ENCODE measurements around the gene SLC16A9. TPM values are rescaled to one million over a fixed set of nuclear protein-coding genes. Genes with fewer than 3 reads are reported as not detected.

SLC16A9 gene
- total RNA-seq, 1 donor from 2014 or later = 4.2 TPM

DNA sequence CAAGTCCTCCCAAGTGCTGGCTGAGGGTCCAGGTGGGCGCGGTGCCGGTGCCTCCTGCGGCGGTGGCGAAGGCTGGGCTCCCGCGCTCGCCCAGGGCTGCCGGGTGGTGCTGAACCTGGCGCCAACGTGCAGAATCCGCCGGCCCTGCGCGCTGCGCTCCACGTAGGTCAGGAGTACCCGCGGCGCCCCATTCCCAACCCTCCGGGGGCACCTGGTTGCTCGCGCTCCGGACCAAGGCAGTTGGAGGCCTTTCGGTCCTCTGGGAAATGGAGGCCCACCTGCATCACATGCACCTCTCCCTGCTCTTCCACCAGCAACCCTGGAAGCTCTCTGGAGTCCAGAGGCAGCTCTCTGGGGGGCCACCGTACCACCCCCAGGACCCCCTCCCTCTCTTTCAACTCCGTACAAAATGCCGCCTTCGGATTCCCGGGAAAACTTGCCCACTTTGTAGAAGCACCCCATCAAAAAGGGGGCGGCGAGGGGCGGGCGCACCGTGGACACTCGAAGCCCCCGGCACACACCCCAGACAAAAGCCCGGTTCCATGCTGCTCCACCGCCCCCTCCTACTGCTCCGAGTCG is 745 bp downstream of the SLC16A9 start:
- intact Hi-C loops (cut with micrococcal nuclease) = loop anchor here (1.0 kb wide), 2 partner anchors 83 to 198 kb away; no protein-coding TSS in a partner anchor
- H3K36me3 Mint-ChIP-seq (ENCODE audit: low read depth) = peaks cover 3% of the 10 kb centered on the region
- DNase-seq (ENCODE audit: low spot score) = no peak
- H3K4me3 Mint-ChIP-seq = peak overlapping the region; percentile 77
- peaks cover 10% of the 10 kb centered on the region for H3K4me1 Mint-ChIP-seq (ENCODE audit: low read depth)
- no peak overlapping the region for H3K27ac Mint-ChIP-seq
- H3K9me3 Mint-ChIP-seq = no peaks in the 10 kb centered on the region
- peaks cover 41% of the 10 kb centered on the region for H3K27me3 Mint-ChIP-seq (ENCODE audit: insufficient read depth)

DNA sequence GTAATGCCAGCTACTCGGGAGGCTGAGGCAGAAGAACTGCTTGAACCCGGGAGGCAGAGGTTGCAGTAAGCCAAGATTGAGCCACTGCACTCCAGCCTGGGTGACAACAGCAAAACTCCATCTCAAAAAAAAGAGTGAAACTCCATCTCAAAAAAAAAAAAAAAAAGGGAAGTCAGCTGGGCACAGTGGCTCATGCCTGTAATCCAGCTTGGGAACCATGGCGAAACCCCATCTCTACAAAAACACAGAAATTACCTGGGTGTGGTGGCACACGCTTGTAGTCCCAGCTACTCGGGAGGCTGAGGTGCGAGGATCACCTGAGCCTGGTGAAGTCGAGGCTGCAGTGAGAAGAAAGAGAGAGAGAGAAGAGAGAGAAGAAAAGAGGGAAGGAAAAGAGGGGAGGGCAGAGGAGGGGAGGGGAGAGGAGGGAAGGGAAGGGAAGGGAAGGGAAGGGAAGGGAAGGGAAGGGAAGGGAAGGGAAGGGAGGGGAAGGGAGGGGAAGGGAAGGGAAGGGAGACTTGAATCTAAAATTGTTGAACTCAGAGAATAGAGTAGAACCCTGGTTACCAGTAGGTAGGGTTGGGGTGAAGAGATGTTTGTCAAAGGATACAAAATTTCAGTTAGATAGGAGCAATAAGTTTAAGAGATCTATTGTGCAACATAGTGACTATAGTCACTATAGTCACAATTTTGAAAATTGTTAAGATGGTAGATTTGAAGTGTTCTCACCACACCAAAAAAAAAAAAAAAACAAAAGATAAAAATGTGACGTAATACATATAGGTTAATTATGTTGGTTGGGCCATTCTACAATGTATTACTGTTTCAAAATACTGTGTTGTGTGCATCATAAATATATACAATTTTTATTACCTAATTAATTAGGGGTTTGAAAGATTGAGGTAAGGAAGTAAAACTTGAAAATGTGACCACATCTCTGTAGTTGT is 2.5 kb downstream of the SLC16A9 start:
- Mint-ChIP-seq H3K4me1 (ENCODE audit: low read depth) (peaks cover 13% of the 10 kb centered on the region), H3K9me3 (no peaks in the 10 kb centered on the region), H3K27me3 (ENCODE audit: insufficient read depth) (peaks cover 24% of the 10 kb centered on the region), H3K36me3 (ENCODE audit: low read depth) (peaks cover 3% of the 10 kb centered on the region), H3K27ac (no peak overlapping the region), H3K4me3 (no peak overlapping the region)
- no peak for DNase-seq (ENCODE audit: low spot score)
- intact Hi-C loops (cut with micrococcal nuclease) = no loop called here

DNA sequence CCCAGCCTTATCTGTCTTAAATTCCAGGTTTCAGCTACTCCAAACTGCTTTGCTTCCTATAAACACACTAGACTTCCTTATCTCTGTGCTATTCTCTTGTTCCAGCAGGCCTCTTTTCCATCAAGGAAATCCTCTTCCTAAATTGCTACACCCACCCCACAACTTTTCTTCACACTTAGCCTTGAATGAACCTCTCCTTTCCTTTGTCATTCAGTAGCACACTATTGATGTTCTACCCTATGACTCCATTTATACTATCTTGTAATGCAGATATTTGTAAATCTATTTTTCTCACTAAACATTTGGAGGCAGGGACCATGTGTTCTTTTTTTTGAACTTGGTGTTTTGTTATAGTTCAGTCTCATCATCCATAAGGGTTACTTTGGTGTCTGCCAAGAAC is 3.7 kb downstream of the SLC16A9 start:
- Mint-ChIP-seq H3K4me3 (no peak overlapping the region), H3K9me3 (no peaks in the 10 kb centered on the region)

GRCh38 chr10:59704630-59705029 is 5.0 kb downstream of the SLC16A9 start:
- H3K27me3 Mint-ChIP-seq (ENCODE audit: insufficient read depth) = peaks cover 4% of the 10 kb centered on the region
- no peak overlapping the region for H3K4me3 Mint-ChIP-seq
- DNase-seq (ENCODE audit: low spot score) = no peak
- no peak overlapping the region for H3K27ac Mint-ChIP-seq
- H3K36me3 Mint-ChIP-seq (ENCODE audit: low read depth) = peaks cover 3% of the 10 kb centered on the region
- intact Hi-C loops (cut with micrococcal nuclease) = no loop called here
- H3K4me1 Mint-ChIP-seq (ENCODE audit: low read depth) = peaks cover 6% of the 10 kb centered on the region
- H3K9me3 Mint-ChIP-seq = no peaks in the 10 kb centered on the region

More for the DNA sequence above, 3.7 kb downstream of the SLC16A9 start:
- H3K36me3 Mint-ChIP-seq (ENCODE audit: low read depth) = peaks cover 3% of the 10 kb centered on the region
- no peak overlapping the region for H3K27ac Mint-ChIP-seq
- no peak for DNase-seq (ENCODE audit: low spot score)
- peaks cover 13% of the 10 kb centered on the region for H3K27me3 Mint-ChIP-seq (ENCODE audit: insufficient read depth)
- H3K4me1 Mint-ChIP-seq (ENCODE audit: low read depth) = peaks cover 15% of the 10 kb centered on the region
- intact Hi-C loops (cut with micrococcal nuclease) = no loop called here

- DNase-seq (ENCODE audit: low spot score) = no peak
- Mint-ChIP-seq H3K4me3 (no peak overlapping the region), H3K4me1 (ENCODE audit: low read depth) (peaks cover 6% of the 10 kb centered on the region), H3K27me3 (ENCODE audit: insufficient read depth) (no peaks in the 10 kb centered on the region), H3K27ac (no peak overlapping the region), H3K36me3 (ENCODE audit: low read depth) (peaks cover 3% of the 10 kb centered on the region), H3K9me3 (no peaks in the 10 kb centered on the region)
- intact Hi-C loops (cut with micrococcal nuclease) = no loop called here
Observed at GRCh38 chr10:59702347-59702746, 7.3 kb downstream of the SLC16A9 start.

DNA sequence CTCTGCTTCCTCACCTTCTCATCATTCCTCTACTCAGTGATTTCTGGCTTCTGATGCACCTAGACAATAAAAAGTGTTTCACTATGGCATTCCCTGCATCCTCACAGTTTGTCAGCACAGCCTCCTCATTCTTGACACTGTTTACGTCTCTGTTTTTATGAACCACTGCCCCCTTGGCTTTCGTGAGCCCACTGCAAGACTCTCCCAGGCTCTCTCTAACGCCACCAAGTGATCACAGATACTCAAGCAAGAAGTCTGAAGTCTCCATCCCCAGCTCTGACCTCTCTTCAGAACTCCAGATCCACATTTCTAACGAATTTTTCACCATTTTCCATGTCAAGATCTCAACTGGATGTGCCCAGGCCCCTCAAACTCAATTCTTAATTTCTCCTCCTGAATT is 8.9 kb downstream of the SLC16A9 start:
- H3K4me3 Mint-ChIP-seq = no peak overlapping the region
- H3K36me3 Mint-ChIP-seq (ENCODE audit: low read depth) = peaks cover 3% of the 10 kb centered on the region
- no peak overlapping the region for H3K27ac Mint-ChIP-seq
- intact Hi-C loops (cut with micrococcal nuclease) = no loop called here
- no peaks in the 10 kb centered on the region for H3K9me3 Mint-ChIP-seq
- no peak for DNase-seq (ENCODE audit: low spot score)
- no peaks in the 10 kb centered on the region for H3K27me3 Mint-ChIP-seq (ENCODE audit: insufficient read depth)
- H3K4me1 Mint-ChIP-seq (ENCODE audit: low read depth) = peaks cover 6% of the 10 kb centered on the region

DNA sequence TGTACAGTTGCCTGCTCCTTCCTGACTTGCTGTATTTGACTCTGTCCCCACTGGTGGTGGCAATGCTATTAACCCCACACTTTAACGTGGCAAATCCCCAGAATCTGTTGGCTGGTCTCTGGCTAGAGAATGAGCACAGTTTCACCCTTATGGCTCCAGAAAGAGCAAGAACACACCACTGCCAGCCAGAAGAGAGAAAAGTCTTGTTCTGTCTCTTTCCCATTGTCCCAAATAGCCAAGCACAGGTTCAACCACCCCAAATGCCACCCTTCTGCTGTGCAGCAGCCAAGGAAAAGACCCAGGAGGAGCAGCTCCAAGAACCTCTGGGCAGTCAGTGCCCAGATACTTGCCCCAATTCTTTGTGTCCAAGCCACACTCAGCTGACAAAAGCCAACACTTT is 11.3 kb downstream of the SLC16A9 start:
- Mint-ChIP-seq H3K9me3 (no peaks in the 10 kb centered on the region), H3K36me3 (ENCODE audit: low read depth) (no peaks in the 10 kb centered on the region), H3K27ac (no peak overlapping the region), H3K4me3 (no peak overlapping the region), H3K27me3 (ENCODE audit: insufficient read depth) (no peaks in the 10 kb centered on the region), H3K4me1 (ENCODE audit: low read depth) (peaks cover 6% of the 10 kb centered on the region)
- no peak for DNase-seq (ENCODE audit: low spot score)
- intact Hi-C loops (cut with micrococcal nuclease) = no loop called here

GRCh38 chr10:59695637-59696036 is 14.0 kb downstream of the SLC16A9 start:
- no peaks in the 10 kb centered on the region for H3K36me3 Mint-ChIP-seq (ENCODE audit: low read depth)
- H3K9me3 Mint-ChIP-seq = no peaks in the 10 kb centered on the region
- intact Hi-C loops (cut with micrococcal nuclease) = no loop called here
- DNase-seq (ENCODE audit: low spot score) = no peak
- H3K27me3 Mint-ChIP-seq (ENCODE audit: insufficient read depth) = no peaks in the 10 kb centered on the region
- no peak overlapping the region for H3K4me3 Mint-ChIP-seq
- H3K27ac Mint-ChIP-seq = no peak overlapping the region
- no peaks in the 10 kb centered on the region for H3K4me1 Mint-ChIP-seq (ENCODE audit: low read depth)

GRCh38 chr10:59694936-59695335 is 14.7 kb downstream of the SLC16A9 start:
- intact Hi-C loops (cut with micrococcal nuclease) = no loop called here
- DNase-seq (ENCODE audit: low spot score) = no peak

GRCh38 chr10:59692113-59692512 is 17.5 kb downstream of the SLC16A9 start:
- no peak overlapping the region for H3K4me3 Mint-ChIP-seq
- H3K27me3 Mint-ChIP-seq (ENCODE audit: insufficient read depth) = peaks cover 5% of the 10 kb centered on the region
- DNase-seq (ENCODE audit: low spot score) = no peak
- intact Hi-C loops (cut with micrococcal nuclease) = no loop called here
- H3K36me3 Mint-ChIP-seq (ENCODE audit: low read depth) = peaks cover 2% of the 10 kb centered on the region
- H3K4me1 Mint-ChIP-seq (ENCODE audit: low read depth) = no peaks in the 10 kb centered on the region
- H3K27ac Mint-ChIP-seq = no peak overlapping the region
- H3K9me3 Mint-ChIP-seq = no peaks in the 10 kb centered on the region

More at GRCh38 chr10:59694936-59695335, 14.7 kb downstream of the SLC16A9 start:
- Mint-ChIP-seq H3K36me3 (ENCODE audit: low read depth) (peaks cover 2% of the 10 kb centered on the region), H3K4me3 (no peak overlapping the region), H3K27me3 (ENCODE audit: insufficient read depth) (no peaks in the 10 kb centered on the region), H3K27ac (no peak overlapping the region), H3K4me1 (ENCODE audit: low read depth) (no peaks in the 10 kb centered on the region), H3K9me3 (no peaks in the 10 kb centered on the region)

DNA sequence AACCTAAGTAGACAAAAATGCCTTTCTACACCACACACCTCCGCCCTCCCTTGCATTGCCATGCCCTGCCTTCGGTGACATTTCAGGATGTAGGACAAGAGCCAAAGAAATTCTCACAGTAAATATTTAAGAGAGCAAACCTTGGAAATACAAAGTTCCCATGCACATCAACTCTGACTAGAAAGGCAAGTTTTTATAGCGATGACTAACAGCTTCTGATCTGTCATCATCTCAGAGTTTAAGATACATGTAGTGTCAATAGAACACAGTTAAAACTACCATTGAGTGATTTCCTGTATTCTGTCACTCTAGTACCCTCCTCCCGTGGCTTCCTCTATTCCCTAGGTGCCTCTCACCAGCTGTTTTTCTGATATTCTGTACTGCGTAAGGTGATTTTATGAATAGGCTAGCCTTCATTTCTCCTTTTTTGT is 20.7 kb downstream of the SLC16A9 start:
- no peak for DNase-seq (ENCODE audit: low spot score)
- no peak overlapping the region for H3K4me3 Mint-ChIP-seq
- H3K9me3 Mint-ChIP-seq = no peaks in the 10 kb centered on the region
- no peak overlapping the region for H3K27ac Mint-ChIP-seq
- H3K4me1 Mint-ChIP-seq (ENCODE audit: low read depth) = no peaks in the 10 kb centered on the region
- H3K27me3 Mint-ChIP-seq (ENCODE audit: insufficient read depth) = peaks cover 5% of the 10 kb centered on the region
- intact Hi-C loops (cut with micrococcal nuclease) = no loop called here
- H3K36me3 Mint-ChIP-seq (ENCODE audit: low read depth) = peaks cover 2% of the 10 kb centered on the region

DNA sequence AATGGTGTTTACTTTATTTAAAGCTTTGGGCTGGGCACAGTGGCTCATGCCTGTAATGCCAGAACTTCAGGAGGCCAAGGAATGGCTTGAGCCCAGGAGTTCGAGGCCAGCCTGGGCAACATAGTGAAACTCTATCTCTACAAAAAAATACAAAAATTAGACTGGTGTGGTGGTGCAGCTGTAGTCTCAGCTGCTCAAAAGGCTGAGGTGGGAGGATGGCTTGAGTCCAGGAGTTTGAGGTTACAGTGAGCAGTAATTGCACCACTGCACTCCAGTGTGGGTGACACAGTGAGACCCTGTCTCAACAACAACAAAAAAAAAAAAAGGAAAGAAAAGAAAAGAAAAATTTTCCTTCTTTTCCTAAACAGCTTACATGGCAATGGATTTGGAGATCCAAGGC is 22.0 kb downstream of the SLC16A9 start:
- Mint-ChIP-seq H3K27ac (no peak overlapping the region), H3K4me1 (ENCODE audit: low read depth) (no peaks in the 10 kb centered on the region), H3K36me3 (ENCODE audit: low read depth) (peaks cover 2% of the 10 kb centered on the region), H3K4me3 (no peak overlapping the region), H3K27me3 (ENCODE audit: insufficient read depth) (peaks cover 5% of the 10 kb centered on the region), H3K9me3 (no peaks in the 10 kb centered on the region)
- DNase-seq (ENCODE audit: low spot score) = no peak
- intact Hi-C loops (cut with micrococcal nuclease) = no loop called here

- Mint-ChIP-seq H3K27ac (no peak overlapping the region), H3K4me3 (no peak overlapping the region), H3K4me1 (ENCODE audit: low read depth) (peaks cover 8% of the 10 kb centered on the region), H3K36me3 (ENCODE audit: low read depth) (peaks cover 3% of the 10 kb centered on the region), H3K9me3 (no peaks in the 10 kb centered on the region), H3K27me3 (ENCODE audit: insufficient read depth) (peaks cover 5% of the 10 kb centered on the region)
- intact Hi-C loops (cut with micrococcal nuclease) = no loop called here
- no peak for DNase-seq (ENCODE audit: low spot score)
Observed at GRCh38 chr10:59684006-59684405, 25.6 kb downstream of the SLC16A9 start.
